ENCODE results near the gene YIPF6.
A peak's percentile ranks its signal among the peaks of the same experiment; 100 is the strongest.
"Not testable (repeated sequence)": the region's sequence is repeated elsewhere in the genome, so short reads cannot be mapped to it uniquely, and the experiment has no call there.

The YIPF6 gene, protein sequence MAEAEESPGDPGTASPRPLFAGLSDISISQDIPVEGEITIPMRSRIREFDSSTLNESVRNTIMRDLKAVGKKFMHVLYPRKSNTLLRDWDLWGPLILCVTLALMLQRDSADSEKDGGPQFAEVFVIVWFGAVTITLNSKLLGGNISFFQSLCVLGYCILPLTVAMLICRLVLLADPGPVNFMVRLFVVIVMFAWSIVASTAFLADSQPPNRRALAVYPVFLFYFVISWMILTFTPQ

DNA sequence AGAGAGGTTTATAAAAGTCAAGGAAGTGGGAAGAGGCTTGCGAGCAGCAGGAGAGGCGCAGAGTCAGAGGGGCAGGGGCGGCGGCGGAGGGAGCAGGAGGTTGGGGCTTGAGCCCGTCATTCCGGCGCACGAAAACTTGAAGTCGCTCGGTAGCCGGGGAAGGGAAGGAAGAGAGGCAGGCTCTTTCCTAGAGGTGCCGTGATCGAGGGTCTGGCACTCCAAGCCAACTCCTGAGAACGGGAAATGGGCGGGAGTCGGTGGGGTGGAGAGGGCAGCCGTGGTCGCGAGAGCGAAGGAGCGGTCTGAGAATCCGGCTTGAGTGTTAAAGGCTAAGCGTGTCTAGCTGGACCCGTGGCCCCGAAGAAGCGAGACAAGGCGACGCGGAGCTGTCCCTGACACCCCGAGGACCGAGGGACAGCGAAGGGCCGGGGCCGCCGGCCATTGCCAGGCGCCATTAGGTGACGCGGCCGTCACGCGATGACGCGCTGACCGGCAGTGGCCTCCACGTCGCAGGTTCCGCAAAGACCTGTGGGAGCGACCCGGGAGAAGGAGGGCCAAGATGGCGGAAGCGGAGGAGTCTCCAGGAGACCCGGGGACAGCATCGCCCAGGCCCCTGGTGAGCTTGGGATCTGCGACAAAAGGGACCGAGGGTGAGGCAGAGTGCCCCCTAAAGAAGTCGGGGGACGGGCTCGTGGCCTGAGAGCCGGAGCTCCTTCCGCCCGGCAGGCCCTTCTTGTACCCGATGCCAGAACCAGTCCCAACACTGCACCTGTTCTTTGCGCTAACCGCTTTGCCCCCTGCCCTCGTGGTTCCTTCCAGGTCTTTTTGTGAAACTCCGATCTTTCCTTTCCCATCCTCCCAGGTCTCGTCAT is at the start of gene YIPF6:
Gene YIPF6, plus strand, starts transcription at position 544 of the 872 bp plus-strand sequence. Its CDS starts 16 bp downstream, at position 560.
- DNase-seq, result peak; percentile 64

DNA sequence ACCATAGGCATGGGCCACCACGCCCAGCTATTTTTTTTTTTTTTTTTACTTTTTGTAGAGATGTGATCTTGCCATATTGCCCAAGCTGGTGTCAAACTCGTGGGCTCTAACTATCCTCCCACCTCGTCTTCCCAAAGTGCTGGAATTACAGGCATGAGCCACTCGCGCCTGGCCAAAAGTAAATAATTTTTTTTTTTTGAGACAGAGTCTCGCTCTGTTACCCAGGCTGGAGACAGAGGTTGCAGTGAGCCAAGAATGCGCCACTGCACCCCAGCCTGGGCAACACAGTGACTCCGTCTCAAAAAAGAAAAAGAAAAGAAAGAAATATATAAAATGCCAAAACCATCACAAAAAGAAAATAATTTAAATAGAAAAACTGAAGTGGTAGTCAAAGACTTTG is 47.1 kb upstream of the YIPF6 start:
- DNase-seq, result no peak

DNA sequence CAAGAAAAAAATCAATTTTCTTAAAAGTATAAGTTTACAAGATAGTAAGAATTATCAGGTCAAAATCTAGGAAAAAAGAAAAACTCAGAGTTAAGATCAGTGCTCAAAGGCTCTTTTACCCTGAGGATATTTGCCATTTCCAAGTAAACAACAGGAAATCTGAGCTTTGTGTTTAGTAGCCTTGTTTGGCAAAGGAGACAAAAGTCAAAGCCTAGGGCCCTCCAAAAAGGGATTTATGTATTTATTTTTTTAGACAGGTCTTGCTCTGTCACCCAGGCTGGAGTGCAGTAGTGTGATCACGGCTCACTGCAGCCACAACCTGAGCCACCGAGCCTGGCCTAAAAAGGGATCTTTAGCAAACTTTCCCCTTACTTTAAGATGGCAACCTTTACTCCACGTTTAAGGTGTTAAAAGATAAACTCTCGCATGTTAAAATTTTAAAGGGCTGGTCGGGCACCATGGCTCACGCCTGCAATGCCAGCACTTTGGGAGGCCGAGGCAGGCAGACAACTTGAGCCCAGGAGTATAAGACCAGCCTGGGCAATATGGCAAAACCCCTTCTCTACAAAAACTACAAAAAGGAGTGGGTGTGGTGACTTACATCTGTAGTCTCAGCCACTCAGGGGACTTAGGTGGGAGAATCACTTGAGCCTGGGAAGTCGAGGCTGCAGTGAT is 44.2 kb upstream of the YIPF6 start:
- DNase-seq, result no peak

DNA sequence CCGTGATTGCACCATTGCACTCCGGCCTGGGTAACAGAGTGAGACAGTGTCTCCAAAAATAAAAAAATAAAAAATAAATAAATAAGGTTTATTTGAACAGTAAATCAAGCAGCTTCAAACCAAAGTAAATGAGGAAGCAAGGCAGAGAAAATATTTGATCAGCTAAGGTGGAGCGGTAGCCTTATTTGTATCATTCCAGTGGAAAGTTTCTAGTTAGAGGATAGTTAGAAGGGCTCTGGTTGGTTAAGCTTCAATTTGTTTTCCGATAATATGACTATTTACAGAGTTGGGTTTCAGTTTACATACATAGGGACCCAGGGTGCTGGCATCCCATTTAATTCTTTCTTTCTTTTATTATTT is 43.7 kb upstream of the YIPF6 start:
- no peak for DNase-seq

- no peak for DNase-seq
Measured at GRCh38 chrX:68461093-68461492, 37.8 kb upstream of the YIPF6 start.

DNA sequence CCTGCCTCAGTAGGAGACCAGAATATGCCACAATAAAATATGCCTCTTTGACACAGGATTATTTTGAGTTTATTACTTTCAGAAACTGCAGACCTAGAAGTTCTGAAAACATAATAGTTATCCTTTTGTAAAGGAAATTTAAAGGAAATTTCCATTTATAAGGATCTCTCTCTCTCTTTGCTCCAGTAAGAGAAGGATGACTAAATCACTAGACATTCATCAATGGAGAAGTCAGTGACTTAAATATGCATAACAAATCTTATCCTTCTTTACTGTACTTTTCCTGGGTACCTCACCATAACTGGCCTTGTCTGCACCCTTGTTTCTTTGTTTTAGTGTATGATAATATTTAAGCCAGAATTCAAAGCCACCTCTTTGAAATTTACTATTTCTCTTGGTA is 37.3 kb upstream of the YIPF6 start:
- no peak for DNase-seq

- no peak for DNase-seq
Measured at GRCh38 chrX:68462197-68462596, 36.7 kb upstream of the YIPF6 start.

DNA sequence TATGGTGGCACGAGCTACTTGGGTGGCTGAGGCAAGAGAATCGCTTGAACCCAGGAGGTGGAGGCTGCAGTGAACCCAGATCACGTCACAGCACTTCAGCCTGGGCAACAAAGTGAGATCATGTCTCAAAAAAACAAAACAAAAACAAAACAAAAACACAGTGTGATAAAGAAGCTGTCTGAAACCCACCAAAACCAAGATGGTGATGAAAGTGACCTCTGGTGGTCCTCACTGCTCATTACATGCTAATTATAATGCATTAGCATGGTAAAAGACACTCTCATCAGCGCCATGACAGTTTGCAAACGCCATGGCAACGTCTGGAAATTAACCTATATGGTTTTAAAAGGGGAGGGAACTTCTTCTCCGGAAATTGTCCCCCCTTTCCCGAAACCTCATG is 36.2 kb upstream of the YIPF6 start:
- DNase-seq, result peak; percentile 8

DNA sequence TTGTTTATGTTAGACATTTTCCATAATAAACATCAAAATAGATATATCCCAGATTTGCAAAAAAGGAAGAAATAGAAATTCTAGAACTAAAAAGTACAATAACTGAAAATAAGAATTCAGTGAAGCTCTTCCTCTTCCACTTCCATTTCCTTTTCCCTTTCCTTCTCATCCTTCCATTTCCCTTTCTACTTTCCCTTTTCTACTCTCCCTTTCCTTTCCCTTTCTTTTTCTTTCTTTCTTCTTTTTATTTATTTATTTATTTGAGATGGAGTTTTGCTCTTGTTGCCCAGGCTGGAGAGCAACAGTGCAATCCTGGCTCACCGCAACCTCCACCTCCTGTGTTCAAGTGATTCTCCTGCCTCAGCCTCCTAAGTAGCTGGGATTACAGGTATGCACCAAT is 35.0 kb upstream of the YIPF6 start:
- no peak for DNase-seq

- DNase-seq, result no peak
Measured at GRCh38 chrX:68464796-68465195, 34.1 kb upstream of the YIPF6 start.

GRCh38 chrX:68480969-68481368 is 17.9 kb upstream of the YIPF6 start:
- DNase-seq, result no peak

DNA sequence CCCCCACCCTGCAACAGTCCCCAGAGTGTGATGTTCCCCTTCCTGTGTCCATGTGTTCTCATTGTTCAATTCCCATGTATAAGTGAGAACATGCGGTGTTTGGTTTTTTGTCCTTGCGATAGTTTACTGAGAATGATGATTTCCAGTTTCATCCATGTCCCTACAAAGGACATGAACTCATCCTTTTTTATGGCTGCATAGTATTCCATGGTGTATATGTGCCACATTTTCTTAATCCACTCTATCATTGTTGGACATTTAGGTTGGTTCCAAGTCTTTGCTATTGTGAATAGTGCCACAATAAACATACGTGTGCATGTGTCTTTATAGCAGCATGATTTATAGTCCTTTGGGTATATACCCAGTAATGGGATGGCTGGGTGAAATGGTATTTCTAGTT is 12.7 kb upstream of the YIPF6 start:
- not testable (repeated sequence) for DNase-seq

DNA sequence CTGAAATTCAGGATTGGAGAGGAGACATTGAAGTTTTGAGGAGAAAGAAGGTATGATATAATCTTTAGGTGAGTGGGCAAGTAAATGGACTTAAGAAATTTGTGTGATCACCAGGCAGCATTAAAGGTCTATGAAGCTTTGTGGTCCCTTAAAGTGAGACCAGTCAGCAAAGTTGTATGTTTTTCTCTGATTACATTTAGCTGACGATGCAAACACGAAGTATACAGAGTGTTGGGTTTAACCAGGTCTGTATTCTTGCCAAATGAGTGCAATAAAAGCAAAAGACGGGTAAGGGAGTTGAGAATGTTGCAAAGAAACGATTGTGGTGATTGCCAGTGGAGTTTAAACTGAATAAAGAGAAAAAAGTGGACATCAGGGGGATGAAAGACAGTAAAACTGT is 11.6 kb upstream of the YIPF6 start:
- DNase-seq, result no peak

DNA sequence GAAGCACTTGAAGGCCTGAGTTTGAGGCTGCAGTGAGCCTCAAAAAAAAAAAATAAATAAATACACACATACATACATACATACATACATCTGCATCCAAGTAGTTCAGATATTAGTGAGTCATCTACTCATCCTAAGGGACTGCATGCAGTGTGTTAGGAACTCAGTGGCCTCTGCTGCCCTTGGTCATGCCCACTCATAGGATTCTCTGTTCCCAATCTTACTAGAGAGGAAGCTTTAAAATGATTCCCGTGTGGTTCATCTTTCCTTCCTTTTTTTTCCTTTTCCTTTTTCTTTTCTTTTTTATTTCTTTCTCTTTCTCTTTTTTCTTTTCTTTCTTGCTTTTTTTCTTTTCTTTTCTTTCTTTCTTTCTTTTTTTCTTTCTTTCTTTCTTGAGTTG is 10.9 kb upstream of the YIPF6 start:
- no peak for DNase-seq

DNA sequence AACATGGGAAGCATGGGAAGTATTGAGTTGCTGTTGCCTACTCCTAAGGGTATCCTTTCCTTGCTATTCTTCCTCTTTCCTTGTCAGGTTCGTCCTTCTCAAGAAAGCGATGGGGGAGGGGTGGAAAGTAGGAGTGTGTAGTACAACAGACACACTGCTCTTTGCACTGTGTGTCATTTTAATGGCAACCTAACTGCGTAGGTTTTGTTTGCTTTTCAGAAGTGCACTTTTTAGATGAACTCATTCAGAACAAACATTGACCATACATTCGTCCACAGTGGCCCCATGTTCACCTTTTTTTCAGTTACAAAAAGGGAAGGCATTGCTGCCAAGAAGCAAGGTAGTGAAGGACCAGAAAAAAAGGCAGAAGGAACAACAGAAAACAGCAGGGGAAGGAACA is 10.2 kb upstream of the YIPF6 start:
- DNase-seq, result no peak

DNA sequence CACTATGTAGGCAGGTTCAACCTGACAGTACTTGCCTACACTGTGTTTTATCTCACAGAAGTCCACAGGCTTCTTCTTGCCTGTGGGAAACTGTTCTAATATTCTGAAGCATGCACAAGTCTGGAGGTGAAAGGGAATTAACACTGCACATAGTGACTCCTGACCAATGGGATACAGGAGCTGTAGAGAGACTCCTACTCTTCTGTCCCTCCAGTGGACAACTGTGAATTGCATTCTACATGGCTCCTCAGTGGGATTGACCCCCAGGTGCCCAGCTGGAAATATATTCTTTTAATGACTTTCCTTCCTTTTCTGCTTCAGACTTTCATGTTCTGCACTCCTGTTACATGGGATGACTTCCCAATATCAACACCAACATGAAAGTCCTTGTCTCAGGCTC is 8.2 kb upstream of the YIPF6 start:
- DNase-seq, result no peak

DNA sequence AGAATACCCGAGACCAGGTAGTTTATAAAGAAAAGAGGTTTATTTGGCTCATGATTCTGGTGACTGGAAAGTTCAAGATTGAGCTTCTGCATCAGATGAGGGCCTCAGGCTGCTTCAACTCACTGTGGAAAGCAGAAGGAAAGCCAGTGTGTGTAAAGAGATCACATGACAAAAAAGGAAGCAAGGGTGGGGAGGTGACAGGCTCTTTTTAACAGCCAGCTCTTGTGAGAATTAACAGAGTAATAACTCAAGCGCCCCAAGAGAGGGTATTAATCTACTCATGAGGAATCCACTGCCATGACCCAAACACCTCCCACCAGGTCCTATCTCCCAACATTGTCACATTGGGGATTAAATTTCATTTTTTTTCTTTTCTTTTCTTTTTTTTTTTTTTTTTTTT is 6.3 kb upstream of the YIPF6 start:
- no peak for DNase-seq

- not testable (repeated sequence) for DNase-seq
Measured at GRCh38 chrX:68493776-68494175, 5.1 kb upstream of the YIPF6 start.

GRCh38 chrX:68498044-68498507 is 775 bp upstream of the YIPF6 start:
- no peak for DNase-seq

DNA sequence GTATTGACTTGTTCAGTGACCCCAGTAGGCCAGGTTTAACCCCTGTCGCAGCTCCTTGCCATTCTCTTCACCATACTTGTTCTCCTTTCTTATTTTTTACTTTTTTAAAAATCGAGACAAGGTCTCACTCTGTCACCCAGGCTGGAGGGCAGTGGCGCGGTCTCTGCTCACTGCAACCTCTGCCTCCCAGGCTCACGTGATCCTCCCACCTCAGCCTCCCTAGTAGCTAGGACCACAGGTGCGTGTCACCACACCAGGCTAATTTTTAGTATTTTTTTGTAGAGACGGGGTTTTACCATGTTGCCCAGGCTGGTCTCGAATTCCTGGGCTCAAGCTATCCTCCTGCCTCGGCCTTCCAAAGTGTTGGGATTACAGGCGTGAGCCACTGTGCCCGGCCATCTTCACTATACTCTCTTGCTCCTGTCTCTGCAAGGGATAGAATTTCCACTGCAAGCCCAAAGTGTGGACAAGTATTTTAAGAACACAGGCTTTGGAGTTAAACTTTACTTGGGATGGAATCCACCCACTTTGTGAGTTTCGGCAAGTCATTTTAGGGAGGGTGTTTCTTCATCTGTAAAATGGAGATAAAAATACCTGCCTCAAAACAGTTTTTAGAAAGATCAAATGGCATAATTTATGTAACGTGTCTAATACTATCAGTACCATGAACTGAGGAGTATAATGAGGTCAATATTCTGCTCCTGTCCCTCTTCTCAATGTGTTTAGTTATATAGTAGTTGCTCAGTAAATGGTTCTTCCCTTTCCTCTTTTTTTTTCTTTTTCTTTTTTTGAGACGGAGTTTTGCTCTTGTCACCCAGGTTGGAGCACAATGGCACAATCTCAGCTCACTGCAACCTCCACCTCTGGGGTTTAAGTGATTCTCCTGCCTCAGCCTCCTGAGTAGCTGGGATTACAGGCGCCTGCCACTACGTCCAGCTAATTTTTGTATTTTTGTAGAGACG is 973 bp downstream of the YIPF6 start:
- no peak for DNase-seq

DNA sequence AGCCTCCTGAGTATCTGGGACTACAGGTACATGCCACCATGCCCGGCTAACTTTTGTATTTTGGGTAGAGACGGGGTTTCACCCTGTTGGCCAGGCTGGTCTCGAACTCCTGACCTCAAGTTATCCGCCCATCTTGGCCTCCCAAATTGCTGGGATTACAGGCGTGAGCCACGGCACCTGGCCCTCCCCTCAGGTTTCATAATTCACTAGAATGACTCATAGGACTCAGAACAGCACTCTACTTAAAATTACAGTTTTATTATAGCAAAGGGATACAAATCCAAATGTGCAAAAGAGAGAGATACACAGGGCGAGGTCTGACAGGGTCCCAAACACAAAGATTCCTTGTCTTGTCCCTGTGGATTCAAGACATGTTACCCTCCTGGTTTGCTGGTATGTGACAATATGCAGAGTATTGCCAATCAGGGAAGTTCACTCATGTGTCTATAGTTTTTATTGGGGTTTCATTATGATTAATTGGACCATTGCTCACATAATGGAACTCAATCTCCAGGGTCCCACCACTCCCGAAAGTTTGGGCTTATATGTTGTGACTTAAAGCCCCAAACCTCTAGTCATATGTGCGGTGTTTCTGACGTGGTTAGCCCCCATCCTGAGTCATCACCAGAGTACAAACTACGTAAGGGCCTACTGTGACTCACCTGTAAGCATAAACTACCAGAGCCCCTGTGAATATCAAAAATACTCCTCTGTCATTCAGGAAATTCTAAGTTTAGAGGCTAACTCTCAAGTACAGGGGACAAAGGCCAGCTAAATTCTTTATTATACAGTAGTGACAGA is 5.2 kb downstream of the YIPF6 start:
- DNase-seq, result peak; percentile 51

DNA sequence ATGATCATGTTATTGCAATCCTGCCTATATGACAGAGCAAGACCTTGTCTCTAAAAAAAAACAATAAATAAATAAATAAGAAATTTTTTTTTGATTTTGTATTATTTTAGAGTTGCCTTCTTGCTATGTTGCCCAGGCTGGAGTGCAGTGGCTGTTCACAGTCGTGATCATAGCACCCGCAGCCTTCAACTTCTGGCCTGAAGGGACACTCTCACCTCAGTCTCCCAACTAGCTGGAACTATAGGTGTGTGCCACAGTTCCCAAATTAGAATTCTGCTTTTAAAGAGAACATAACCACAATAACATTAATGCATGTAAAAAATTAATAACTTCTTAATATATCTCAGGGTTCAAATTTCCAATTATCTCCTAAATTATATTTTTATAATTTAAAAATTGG is 7.8 kb downstream of the YIPF6 start:
- DNase-seq, result no peak
